HG03135 (cell line): ENCODE results near the gene CCKAR.

Experiments used
- ATAC-seq: cut with Tn5 transposase; IDR thresholded peaks from one replicate; pipeline ENCODE4 v1.9.1; 2021; ENCODE audit warnings: mild to moderate bottlenecking, moderate library complexity; ENCODE audit not compliant: unreplicated experiment

Gene CCKAR

GRCh38 chr4:26491449-26492170, 1.3 kb upstream of the CCKAR start:
- ATAC-seq = no peak

- no peak for ATAC-seq
Measured at GRCh38 chr4:26490960-26491284, 638 bp upstream of the CCKAR start.

GRCh38 chr4:26489101-26489985, 941 bp downstream of the CCKAR start:
- no peak for ATAC-seq

GRCh38 chr4:26485684-26486083, 4.6 kb downstream of the CCKAR start:
- ATAC-seq = no peak

- ATAC-seq = no peak
Measured at GRCh38 chr4:26484516-26484915, 5.8 kb downstream of the CCKAR start.

- no peak for ATAC-seq
Measured at GRCh38 chr4:26484032-26484515, 6.2 kb downstream of the CCKAR start.

- ATAC-seq = no peak
Measured at GRCh38 chr4:26482508-26483462, 7.5 kb downstream of the CCKAR start.

GRCh38 chr4:26478330-26478729, 12.0 kb downstream of the CCKAR start:
- ATAC-seq = no peak

GRCh38 chr4:26476545-26476944, 13.7 kb downstream of the CCKAR start:
- no peak for ATAC-seq

- ATAC-seq = no peak
Measured at GRCh38 chr4:26475716-26476115, 14.6 kb downstream of the CCKAR start.

GRCh38 chr4:26474551-26474950, 15.7 kb downstream of the CCKAR start:
- ATAC-seq = no peak

- no peak for ATAC-seq
Measured at GRCh38 chr4:26473893-26474292, 16.4 kb downstream of the CCKAR start.

- no peak for ATAC-seq
Measured at GRCh38 chr4:26471890-26472289, 18.4 kb downstream of the CCKAR start.

GRCh38 chr4:26468977-26469376, 21.3 kb downstream of the CCKAR start:
- no peak for ATAC-seq

- ATAC-seq = no peak
Measured at GRCh38 chr4:26468283-26468949, 21.9 kb downstream of the CCKAR start.

- ATAC-seq = no peak
Measured at GRCh38 chr4:26467724-26468123, 22.6 kb downstream of the CCKAR start.

- no peak for ATAC-seq
Measured at GRCh38 chr4:26466578-26467270, 23.6 kb downstream of the CCKAR start.

- no peak for ATAC-seq
Measured at GRCh38 chr4:26464420-26465095, 25.7 kb downstream of the CCKAR start.

GRCh38 chr4:26463386-26463785, 26.9 kb downstream of the CCKAR start:
- ATAC-seq = no peak
